Liver (tissue), 9 donors: Measurements from ENCODE around the gene ZNF615. TPM values are rescaled to one million over a fixed set of nuclear protein-coding genes. Genes with fewer than 3 reads are reported as not detected.
A peak's percentile ranks its signal among the peaks of the same experiment; 100 is the strongest.

Experiments used
- DNase-seq: peaks from one replicate; pipeline ENCODE4 v3.0.0-alpha.2; 2017; ENCODE audit warnings: low spot score
- H3K27ac ChIP-seq, 2 donors: one replicate each; pipeline ENCODE4 v1.7.0; 2013; ENCODE audit warnings: inconsistent platforms in 2 of 2, low read length in 2 of 2, control low read depth in 1 of 2, low read depth in 1 of 2, mild to moderate bottlenecking in 1 of 2
- H3K27me3 ChIP-seq, 4 donors: one replicate each; pipeline versions ENCODE4 v1.6.1 to v1.7.0; 2013; ENCODE audit warnings: low read length in 3 of 4, inconsistent platforms in 1 of 4, mild to moderate bottlenecking in 1 of 4, moderate library complexity in 1 of 4; ENCODE audit not compliant: control insufficient read depth in 4 of 4, insufficient read depth in 4 of 4
- H3K36me3 ChIP-seq, 4 donors: one replicate each; pipeline versions ENCODE4 v1.6.1 to v1.7.0; 2013; ENCODE audit warnings: low read length in 3 of 4, mild to moderate bottlenecking in 3 of 4, low read depth in 1 of 4, moderate library complexity in 1 of 4; ENCODE audit not compliant: control insufficient read depth in 4 of 4, insufficient read depth in 3 of 4
- H3K4me1 ChIP-seq, 4 donors: one replicate each; pipeline versions ENCODE4 v1.6.1 to v1.7.0; 2013; ENCODE audit warnings: low read length in 3 of 4, mild to moderate bottlenecking in 3 of 4, moderate library complexity in 1 of 4; ENCODE audit not compliant: control insufficient read depth in 4 of 4, insufficient read depth in 4 of 4
- H3K4me3 ChIP-seq, 3 donors: one replicate each; pipeline versions ENCODE4 v1.6.1 to v1.7.0; 2013; ENCODE audit warnings: low read length in 3 of 3, control low read depth in 1 of 3, low read depth in 1 of 3, mild to moderate bottlenecking in 1 of 3
- H3K9ac ChIP-seq, 2 donors: one replicate each; pipeline ENCODE4 v1.7.0; 2013; ENCODE audit warnings: low read length in 2 of 2, mild to moderate bottlenecking in 2 of 2, moderate library complexity in 2 of 2, control low read depth in 1 of 2, low read depth in 1 of 2
- H3K9me3 ChIP-seq, 4 donors: one replicate each; pipeline versions ENCODE4 v1.6.1 to v1.7.0; 2013; ENCODE audit warnings: low read length in 3 of 4; ENCODE audit not compliant: control insufficient read depth in 4 of 4
- CTCF ChIP-seq: fragments of 150-350 bp; IDR thresholded peaks from 2 replicates; pipeline ENCODE4 v1.5.1; 2017; ENCODE audit warnings: improper control_type of control experiment, low read depth, low read length; ENCODE audit not compliant: missing input control
- EGR1 ChIP-seq, 2 donors: IDR thresholded peaks; 2 replicates each; pipeline ENCODE4 v1.6.1; 2016 to 2018; ENCODE audit warnings: antibody characterized with exemption in 2 of 2, low read depth in 2 of 2
- FOXA1 ChIP-seq: IDR thresholded peaks from 2 replicates; pipeline ENCODE4 v1.6.1; 2016; ENCODE audit warnings: antibody characterized with exemption
- FOXA2 ChIP-seq: IDR thresholded peaks from 2 replicates; pipeline ENCODE4 v1.6.1; 2016; ENCODE audit warnings: antibody characterized with exemption
- GABPA ChIP-seq, 2 donors: IDR thresholded peaks in 1 of 2; conservative IDR thresholded peaks in 1 of 2; 2 replicates each; pipeline ENCODE4 v1.6.1; 2016; ENCODE audit warnings: antibody characterized with exemption in 2 of 2, mild to moderate bottlenecking in 1 of 2, moderate library complexity in 1 of 2
- HNF4A ChIP-seq, 2 donors: conservative IDR thresholded peaks; 2 replicates each; pipeline ENCODE4 v1.6.1; 2016; ENCODE audit warnings: antibody characterized with exemption in 2 of 2, mild to moderate bottlenecking in 2 of 2
- HNF4G ChIP-seq: IDR thresholded peaks from 2 replicates; pipeline ENCODE4 v1.6.1; 2016; ENCODE audit warnings: antibody characterized with exemption
- JUND ChIP-seq, 2 donors: IDR thresholded peaks; 2 replicates each; pipeline ENCODE4 v1.6.1; 2016; ENCODE audit warnings: antibody characterized with exemption in 2 of 2
- NR2F2 ChIP-seq: IDR thresholded peaks from 2 replicates; pipeline ENCODE4 v1.6.1; 2016; ENCODE audit warnings: antibody characterized with exemption
- RXRA ChIP-seq, 2 donors: IDR thresholded peaks; 2 replicates each; pipeline ENCODE4 v1.6.1; 2017 to 2018; ENCODE audit warnings: antibody characterized with exemption in 2 of 2, mild to moderate bottlenecking in 1 of 2
- SP1 ChIP-seq: IDR thresholded peaks from 2 replicates; pipeline ENCODE4 v1.6.1; 2018; ENCODE audit warnings: antibody characterized with exemption, mild to moderate bottlenecking
- TAF1 ChIP-seq: conservative IDR thresholded peaks from 2 replicates; pipeline ENCODE4 v1.6.1; 2016; ENCODE audit warnings: antibody characterized with exemption, mild to moderate bottlenecking
- YY1 ChIP-seq: IDR thresholded peaks from 2 replicates; pipeline ENCODE4 v1.6.1; 2016; ENCODE audit warnings: antibody characterized with exemption, mild to moderate bottlenecking
- WGBS: extraction: QIAGEN DNeasy Blood & Tissue Kit; methylation state at CpG from one replicate; pipeline ENCODE4 v1.1.7; 2013; 5-methylcytosine and 5-hydroxymethylcytosine counted together
- polyA plus RNA-seq, 2 donors: library from polyadenylated mRNA; stranded (reverse) in 1 of 2; unstranded in 1 of 2; fragments of 200-250 nt in 1 of 2; fragments of >200 nt in 1 of 2; fragmentation: Nextera tagmentation in 1 of 2; extraction: Ambion mirVana in 1 of 2; gene quantifications; one replicate each; pipeline versions ENCODE4 v1.2.1 to v1.2.3, GENCODE V29; 2013 to 2015
- total RNA-seq, 2 donors: library from RNA; depleted of rRNA; stranded (reverse); fragments of >200 nt; gene quantifications; one replicate each; pipeline ENCODE4 v1.2.3, GENCODE V29; 2014
- TF ChIP-seq, protein P1 (sequence below): IDR thresholded peaks from 2 replicates; pipeline ENCODE4 v1.6.1; 2016; ENCODE audit warnings: antibody characterized with exemption
- TF ChIP-seq, protein P2 (sequence below): IDR thresholded peaks from 2 replicates; pipeline ENCODE4 v1.6.1; 2016; ENCODE audit warnings: antibody characterized with exemption
- TF ChIP-seq, protein P3 (sequence below): IDR thresholded peaks from 2 replicates; pipeline ENCODE4 v1.6.1; 2016; ENCODE audit warnings: antibody characterized with exemption
- donor health status: healthy.
- donor health status: healthy.
- donor health status: healthy.
- donor health status: healthy.
- donor health status: healthy.

The ZNF615 gene
- total and polyA plus RNA-seq, 4 donors = 1.7 to 6.2 (median 2.9) TPM

DNA sequence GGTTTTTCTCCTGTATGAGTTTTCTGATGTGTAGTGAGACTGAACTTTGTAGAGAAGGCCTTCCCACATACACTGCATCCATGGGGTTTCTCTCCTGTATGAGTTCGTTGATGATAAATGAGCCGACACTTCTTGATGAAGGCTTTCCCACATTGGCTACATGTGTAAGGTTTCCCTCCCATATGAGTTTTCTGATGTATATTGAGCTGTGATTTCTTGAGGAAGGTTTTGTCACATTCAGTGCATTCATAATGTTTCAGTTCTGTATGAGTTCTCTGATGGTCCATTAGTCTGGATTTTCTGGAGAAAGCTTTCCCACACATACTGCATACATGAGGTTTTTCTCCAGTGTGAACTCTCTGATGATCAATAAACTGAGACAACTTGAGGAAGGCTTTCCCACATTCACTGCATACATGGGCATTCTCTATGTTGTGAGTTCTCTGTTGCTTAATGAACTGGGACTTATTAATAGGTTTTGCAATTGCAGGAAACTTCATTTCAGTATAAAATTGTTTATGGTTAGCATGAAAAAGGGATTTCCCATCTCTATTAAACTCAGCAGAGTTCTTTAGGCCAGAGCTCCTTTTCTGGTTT is 13.9 kb downstream of the ZNF615 start:
- peak overlapping the region in 2 of 3 donors; percentile 50 to 61 for H3K4me3 ChIP-seq

GRCh38 chr19:51993422-51993821 is 14.6 kb downstream of the ZNF615 start:
- no peak overlapping the region for H3K9ac ChIP-seq
- no peaks in the 10 kb centered on the region for H3K4me1 ChIP-seq
- H3K27me3 ChIP-seq = no peaks in the 10 kb centered on the region
- TF ChIP-seq NR2F2 = no peak
- H3K27ac ChIP-seq = no peak overlapping the region
- no peak for DNase-seq
- 98% methylated on average over 10 of the region's 10 CpGs for WGBS
- H3K4me3 ChIP-seq = peak overlapping the region in 2 of 3 donors; percentile 50 to 61
- H3K36me3 ChIP-seq = peaks cover 12 to 55% (median 48%) of the 10 kb centered on the region in 4 donors
- H3K9me3 ChIP-seq = peaks cover 52 to 89% (median 66%) of the 10 kb centered on the region in 4 donors

More for the DNA sequence above, 13.9 kb downstream of the ZNF615 start:
- peaks cover 15 to 62% (median 55%) of the 10 kb centered on the region in 4 donors for H3K36me3 ChIP-seq
- no peaks in the 10 kb centered on the region for H3K27me3 ChIP-seq
- TF ChIP-seq GABPA (IDR thresholded peaks at IDR 0.05 in 1 of 2, conservative IDR thresholded peaks at IDR 0.05 in 1 of 2) (no peak), CTCF (no peak), TAF1 (no peak), SP1 (no peak), YY1 (no peak), HNF4G (no peak), FOXA2 (no peak), RXRA (IDR thresholded peaks at IDR 0.05) (no peak), EGR1 (IDR thresholded peaks at IDR 0.05; ENCODE audit: low read depth in 2 of 2) (no peak), FOXA1 (no peak), NR2F2 (no peak)
- H3K4me1 ChIP-seq = no peaks in the 10 kb centered on the region
- no peak overlapping the region for H3K27ac ChIP-seq
- H3K9me3 ChIP-seq = peaks cover 48 to 89% (median 64%) of the 10 kb centered on the region in 4 donors
- 97% methylated on average over 2 of the region's 2 CpGs for WGBS
- H3K9ac ChIP-seq = no peak overlapping the region
- no peak for DNase-seq

DNA sequence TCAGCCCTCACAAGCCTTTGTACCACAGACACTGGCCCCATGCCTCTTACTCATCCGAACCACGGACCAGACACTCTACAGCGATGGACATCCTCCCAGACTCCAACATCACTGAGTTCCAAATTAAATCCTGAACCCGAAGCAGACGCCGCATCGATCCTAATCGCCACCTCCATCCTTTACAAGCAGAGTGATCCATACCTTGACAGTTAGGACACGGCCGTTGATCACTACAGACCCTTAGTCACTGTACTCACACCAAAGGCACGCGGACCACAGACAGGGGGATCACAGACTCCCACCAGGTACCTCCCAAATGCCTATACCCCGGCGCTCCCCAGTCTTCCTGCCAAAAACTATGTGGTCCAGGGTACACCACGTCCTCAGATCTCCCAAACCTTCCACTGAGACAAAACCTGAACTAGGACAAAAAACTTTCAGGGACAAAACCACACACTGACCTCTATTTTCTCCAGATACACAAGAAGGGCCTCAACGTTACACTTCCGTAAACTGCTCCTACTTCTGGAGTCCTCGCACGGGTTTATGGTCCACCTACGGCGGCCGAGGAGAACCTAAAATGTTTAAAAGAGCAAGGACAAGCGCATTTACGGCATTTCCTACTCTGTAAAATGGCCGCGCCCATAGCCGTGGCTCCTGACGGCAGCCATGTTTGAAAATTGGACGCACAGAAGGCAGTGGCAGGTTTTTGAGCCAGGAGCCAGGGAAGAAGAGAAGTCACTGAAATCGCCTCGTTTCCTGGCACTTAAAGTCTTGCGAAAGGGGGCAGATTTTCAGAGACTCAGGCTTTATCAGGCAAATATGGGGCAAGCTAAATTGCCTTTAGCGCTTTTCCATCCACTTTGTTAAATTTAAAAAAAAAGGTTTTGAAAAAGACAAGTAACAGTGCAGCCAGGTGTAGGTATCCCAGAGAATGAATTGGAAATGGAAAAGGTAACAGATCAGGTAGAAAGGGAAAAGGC is 21.4 kb downstream of the ZNF615 start, which contains the start of gene ZNF350:
Gene ZNF350, minus strand, starts transcription at position 532 of the 983 bp plus-strand sequence. CDS start 12,480 bp downstream, outside the sequence.
- Histone ChIP-seq H3K4me1 (peaks cover 0 to 12% (median 5%) of the 10 kb centered on the region in 4 donors), H3K4me3 (peak within 1 kb of the TSS; percentile 76 to 98 (median 97)), H3K9me3 (peaks cover 20 to 64% (median 30%) of the 10 kb centered on the region in 4 donors), H3K27me3 (no peaks in the 10 kb centered on the region), H3K27ac (peak within 1 kb of the TSS in 1 of 2 donors; percentile 30), H3K9ac (peak within 1 kb of the TSS; percentile 77 to 86), H3K36me3 (peaks cover 0 to 6% (median 2%) of the 10 kb centered on the region in 4 donors)
- peak; percentile 84 for DNase-seq
- WGBS = 3% methylated on average over 33 of the region's 33 CpGs
- TF ChIP-seq SP1 (peak; percentile 60), JUND (IDR thresholded peaks at IDR 0.05) (peak; percentile 25 to 54), HNF4G (peak; percentile 52), HNF4A (conservative IDR thresholded peaks at IDR 0.05) (peak; percentile 58 to 81), CTCF (no peak), RXRA (IDR thresholded peaks at IDR 0.05) (peak; percentile 58 to 72), TAF1 (no peak), FOXA2 (peak; percentile 4), GABPA (IDR thresholded peaks at IDR 0.05 in 1 of 2, conservative IDR thresholded peaks at IDR 0.05 in 1 of 2) (peak; percentile 41 to 92), EGR1 (IDR thresholded peaks at IDR 0.05; ENCODE audit: low read depth in 2 of 2) (peak; percentile 21 to 90)
- TF ChIP-seq, protein P1, sequence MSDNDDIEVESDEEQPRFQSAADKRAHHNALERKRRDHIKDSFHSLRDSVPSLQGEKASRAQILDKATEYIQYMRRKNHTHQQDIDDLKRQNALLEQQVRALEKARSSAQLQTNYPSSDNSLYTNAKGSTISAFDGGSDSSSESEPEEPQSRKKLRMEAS = peak; percentile 93
- TF ChIP-seq, protein P2, sequence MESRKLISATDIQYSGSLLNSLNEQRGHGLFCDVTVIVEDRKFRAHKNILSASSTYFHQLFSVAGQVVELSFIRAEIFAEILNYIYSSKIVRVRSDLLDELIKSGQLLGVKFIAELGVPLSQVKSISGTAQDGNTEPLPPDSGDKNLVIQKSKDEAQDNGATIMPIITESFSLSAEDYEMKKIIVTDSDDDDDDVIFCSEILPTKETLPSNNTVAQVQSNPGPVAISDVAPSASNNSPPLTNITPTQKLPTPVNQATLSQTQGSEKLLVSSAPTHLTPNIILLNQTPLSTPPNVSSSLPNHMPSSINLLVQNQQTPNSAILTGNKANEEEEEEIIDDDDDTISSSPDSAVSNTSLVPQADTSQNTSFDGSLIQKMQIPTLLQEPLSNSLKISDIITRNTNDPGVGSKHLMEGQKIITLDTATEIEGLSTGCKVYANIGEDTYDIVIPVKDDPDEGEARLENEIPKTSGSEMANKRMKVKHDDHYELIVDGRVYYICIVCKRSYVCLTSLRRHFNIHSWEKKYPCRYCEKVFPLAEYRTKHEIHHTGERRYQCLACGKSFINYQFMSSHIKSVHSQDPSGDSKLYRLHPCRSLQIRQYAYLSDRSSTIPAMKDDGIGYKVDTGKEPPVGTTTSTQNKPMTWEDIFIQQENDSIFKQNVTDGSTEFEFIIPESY = peak; percentile 98
- TF ChIP-seq, protein P3, sequence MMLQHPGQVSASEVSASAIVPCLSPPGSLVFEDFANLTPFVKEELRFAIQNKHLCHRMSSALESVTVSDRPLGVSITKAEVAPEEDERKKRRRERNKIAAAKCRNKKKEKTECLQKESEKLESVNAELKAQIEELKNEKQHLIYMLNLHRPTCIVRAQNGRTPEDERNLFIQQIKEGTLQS = peak; percentile 42
